Activated CD4-positive, alpha-beta T cell treated with anti-CD3 and anti-CD28 coated beads for 48 hours (primary cell): Measurements from ENCODE around the gene DMRT1.
"Not testable (repeated sequence)": the region's sequence is repeated elsewhere in the genome, so short reads cannot be mapped to it uniquely, and the experiment has no call there.

Experiments
- DNase-seq: peaks from one replicate; pipeline ENCODE4 v3.0.0-alpha.2; 2020

Gene DMRT1

GRCh38 chr9:972501-973294, 131.2 kb downstream of the DMRT1 start:
- peak; percentile 32 for DNase-seq

- no peak for DNase-seq
These were observed 131.9 kb downstream of the DMRT1 start for GRCh38 chr9:973295-973834.

GRCh38 chr9:974031-974995, 132.8 kb downstream of the DMRT1 start:
- no peak for DNase-seq

DNA sequence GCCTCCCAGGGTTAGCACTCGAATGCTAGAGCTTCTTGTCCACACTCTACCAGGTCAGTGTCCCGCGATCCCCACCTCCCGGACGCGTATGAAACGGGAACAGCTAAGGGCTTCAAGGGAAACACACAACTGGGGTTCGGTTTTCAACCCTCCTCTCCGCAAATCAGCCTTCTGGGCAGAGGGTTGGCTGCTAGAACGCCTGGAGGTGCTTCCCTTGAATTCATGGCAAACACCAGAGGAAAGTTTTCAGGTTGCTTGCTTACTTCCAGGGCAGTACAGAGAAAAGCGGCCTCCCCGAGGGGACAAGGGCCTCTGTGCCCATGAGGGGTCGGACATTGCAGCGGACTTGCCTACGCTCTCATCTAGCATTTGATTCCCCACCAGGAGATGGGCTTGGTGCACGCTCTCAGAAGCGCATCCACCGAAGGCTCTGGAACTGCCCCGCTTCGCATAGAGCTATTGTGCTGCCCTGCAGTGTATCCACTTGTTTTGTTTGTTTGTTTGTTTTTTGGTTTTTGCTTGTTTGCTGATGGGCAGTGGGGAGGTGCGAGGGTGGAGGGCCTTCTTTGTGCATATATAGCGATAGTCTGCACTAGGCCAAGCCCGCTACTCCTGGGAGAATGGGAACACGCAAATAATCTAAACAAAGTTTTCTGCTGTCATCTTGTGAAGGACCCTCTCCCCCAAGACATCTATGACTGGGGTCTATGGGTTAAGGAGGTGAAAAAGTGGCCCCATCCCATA, 133.7 kb downstream of the DMRT1 start:
- peak; percentile 7 for DNase-seq

DNA sequence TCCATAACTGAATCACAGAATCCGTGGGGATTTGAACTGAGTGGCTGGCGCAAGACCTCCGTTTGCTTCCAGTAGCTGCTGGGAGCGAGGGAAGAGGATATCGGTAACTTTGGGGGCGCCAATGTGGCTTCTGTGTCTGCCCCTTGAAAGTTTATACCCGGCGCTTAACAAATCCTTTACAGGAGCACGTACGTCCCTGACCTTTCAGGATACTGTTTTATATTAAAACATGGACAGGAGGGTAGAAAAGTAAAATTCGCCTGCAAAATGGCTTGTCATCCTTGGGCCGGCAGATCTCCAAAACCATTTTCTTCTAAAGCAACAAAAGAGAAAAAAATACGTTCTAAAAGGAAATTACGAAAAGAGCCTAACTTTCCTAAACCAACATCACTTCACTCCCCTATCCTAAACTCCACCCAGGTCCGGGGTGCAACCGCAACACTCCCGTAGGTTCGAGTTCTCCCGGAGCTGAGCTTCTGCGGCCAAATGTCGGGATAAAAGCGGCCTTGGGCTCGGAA, 134.3 kb downstream of the DMRT1 start:
- no peak for DNase-seq

DNA sequence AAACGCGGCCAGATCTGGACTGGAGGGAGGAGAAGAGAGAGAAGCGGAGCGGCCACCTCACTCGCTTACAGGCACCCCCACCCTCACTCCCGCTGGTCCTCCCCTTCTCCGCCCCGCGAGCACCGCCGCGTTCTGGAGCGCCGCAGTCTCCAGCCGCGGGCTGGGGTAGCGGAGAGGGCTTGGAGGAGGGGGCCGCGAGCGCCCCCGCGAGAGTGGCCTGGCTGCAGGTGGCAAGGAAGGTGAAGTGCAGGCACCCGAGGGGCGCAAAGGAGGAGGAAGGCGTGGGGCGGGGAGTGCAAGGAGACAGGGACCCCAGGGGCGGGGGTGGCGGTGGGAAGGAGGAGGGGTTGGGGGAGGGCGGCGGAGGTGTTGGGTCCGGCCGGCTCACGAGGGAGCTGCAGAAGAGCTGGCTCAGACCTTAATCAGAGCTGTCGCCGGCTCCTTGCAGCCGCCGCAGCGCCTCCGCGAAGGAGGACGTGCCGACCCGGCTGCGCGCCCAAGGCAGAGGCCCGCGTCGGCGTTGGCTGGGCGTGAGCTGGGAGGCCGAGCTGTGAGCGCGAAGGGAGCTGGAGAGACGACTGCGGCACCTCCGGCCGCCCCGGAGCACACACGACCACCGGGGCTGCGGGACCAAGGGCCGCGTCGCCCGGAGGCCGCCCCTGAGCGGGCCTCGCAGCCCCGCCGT, 134.9 kb downstream of the DMRT1 start, which contains the start of gene DMRT3:
Gene DMRT3 (plus strand): TSS at position 398 of the 685 bp plus-strand sequence. CDS start 347 bp downstream, outside the sequence.
- peak; percentile 38 for DNase-seq

GRCh38 chr9:976943-977837, 135.7 kb downstream of the DMRT1 start:
- DNase-seq: peak; percentile 21

- DNase-seq: no peak
These were observed 136.6 kb downstream of the DMRT1 start for GRCh38 chr9:977838-978830.

- DNase-seq: no peak
These were observed 138.5 kb downstream of the DMRT1 start for GRCh38 chr9:979983-980382.

DNA sequence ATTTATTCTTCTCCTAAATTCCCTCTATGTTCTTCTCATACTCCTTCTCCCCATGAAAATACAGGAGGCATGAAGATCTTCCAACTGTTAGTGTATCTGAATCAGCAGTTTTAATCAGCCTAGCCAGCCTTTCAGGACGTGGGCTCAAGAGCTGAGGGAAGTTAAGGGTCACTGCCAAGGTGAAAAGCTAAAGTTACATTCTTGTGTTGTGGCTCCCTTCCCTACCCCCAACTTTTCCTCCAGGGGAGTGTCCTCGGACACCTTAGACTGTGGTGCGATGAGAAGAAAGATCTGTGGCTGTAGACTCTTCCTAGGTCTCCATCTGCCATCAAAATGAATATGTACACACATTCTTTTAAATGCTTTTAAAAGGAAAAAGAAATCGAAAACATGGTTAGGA, 139.1 kb downstream of the DMRT1 start:
- DNase-seq: no peak

DNA sequence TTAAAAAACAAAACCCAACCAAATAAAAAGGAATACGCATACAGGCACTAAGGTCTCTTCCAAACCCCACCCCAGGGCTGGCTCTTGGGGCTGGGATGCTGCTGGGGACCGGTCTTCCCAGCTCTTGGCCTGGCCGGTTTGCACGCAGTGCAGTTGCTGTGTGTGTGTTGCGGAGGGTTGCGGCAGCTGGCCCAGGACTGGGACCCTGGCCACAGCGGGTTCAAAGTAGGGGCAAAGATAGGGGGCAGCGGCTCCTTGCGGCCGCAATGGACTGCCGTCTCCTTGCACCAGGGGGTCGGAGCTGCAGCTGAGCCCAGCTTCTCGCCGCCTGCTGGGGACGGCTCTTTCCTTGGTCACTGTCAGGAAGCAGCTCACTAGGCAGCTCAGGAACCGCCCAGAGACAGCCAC, 140.0 kb downstream of the DMRT1 start:
- no peak for DNase-seq

DNA sequence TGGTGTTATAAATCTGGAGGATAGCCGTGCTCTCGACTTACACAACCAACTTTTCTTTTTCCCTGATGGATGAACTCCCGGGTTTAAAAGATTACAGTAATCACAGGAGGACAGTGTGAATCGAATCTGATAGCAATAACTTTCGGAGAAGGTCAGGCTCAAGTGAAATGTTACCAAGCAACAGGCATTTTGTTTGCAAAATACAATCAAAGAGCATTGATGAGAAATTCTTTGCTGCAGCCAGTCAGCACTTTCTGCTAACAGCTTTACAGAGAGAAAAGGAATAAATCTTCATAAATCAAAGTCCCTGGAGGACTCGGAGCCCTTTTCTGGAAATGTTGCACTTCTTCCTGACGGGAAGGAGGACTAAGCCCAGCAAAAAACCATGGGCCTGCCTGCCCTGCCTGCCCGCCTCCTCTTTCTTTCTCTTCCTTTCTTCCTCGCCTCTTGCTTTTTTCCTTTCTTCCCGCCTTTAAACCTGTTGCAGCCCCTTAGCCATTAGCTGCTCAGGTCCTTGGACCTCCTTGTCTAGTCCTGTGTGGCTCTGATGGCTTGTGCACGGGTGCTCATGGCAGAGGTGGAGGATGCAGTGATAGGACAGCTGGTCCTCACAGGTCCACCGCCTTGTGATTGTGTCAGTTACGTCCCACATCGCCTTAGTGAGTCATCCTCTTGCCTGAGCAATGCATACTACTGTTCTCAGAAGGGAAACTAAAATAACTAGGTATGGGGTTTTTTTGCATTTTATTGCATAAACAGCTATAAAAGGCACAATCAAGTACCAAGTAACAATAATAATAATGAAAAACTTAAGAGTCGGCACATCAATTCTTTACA, 141.1 kb downstream of the DMRT1 start:
- no peak for DNase-seq

DNA sequence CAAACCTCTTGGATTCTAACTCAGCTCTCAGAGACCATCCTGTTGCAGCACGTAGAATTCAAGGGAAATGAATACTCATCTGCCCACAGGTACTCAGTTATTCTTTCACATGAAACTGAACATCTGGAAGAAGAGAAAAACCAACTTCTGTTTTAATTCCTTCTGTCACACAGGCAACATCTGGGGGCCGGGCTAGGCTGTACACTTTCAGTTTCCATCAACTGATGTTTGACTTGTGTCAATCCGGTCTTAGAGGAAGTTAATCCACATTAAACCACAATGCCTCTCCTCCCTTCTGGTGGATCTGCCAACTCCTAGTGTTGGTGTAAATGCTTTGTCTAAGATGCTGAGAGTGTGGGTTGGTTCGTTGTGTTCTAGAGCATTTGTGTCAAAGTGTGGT, 152.5 kb downstream of the DMRT1 start:
- DNase-seq: no peak

DNA sequence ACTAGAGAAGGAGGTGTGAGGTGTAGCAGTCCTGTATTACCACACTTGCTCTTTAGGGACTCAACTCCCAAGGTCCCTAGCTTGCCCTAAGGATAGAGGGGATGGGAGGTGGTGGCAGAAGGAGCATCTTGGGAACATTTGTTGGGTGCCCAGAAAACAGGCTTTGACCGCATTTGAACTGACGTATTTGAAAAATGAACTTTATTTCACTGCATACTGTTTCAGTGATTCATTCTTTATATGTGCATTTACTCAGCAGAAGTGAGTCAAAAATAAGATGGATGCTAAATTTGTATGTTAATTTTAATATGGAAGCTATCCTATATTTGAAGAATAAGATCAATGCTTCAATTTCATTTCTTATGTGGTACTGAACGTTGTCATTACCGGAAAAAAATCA, 153.7 kb downstream of the DMRT1 start:
- no peak for DNase-seq

- DNase-seq: no peak
These were observed 154.3 kb downstream of the DMRT1 start for GRCh38 chr9:995781-996180.

- not testable (repeated sequence) for DNase-seq
These were observed 157.0 kb downstream of the DMRT1 start for GRCh38 chr9:998299-999110.

DNA sequence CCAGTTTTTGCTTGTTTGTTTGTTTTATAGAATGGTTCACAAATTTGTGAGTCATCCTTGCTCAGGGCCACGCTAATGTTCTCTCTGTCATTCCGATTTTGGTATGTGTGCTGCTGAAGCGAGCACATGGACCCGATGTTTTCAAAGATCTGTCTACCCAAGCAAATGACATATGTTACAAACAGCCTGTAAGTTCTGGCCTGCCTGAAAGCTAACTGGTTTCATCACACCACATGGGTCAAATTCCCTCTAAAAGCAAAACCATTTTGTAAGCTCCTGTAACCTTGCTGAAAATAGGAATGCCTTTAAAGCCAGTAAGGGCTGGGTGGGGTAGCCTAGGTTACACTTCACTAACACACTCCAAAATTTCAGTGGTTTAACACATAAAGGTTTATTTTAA, 160.3 kb downstream of the DMRT1 start:
- DNase-seq: no peak

DNA sequence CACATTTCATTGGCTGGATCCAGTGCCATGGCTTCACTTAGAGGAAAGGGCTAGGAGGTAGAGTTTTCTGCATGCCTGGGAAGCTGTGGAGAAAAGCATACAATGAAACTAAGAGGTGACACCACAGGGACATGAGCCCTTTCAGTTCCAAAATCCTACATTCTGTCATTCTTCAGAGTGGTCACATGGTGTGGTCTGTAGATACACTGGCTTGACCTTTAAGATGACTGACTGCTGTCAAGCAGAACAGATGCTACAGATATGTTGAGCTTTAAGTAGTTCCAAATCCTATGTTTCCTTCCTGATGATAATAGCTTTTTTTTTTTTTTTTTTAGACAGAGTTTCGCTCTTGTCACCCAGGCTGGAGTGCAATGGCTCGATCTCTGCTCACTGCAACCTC, 161.2 kb downstream of the DMRT1 start:
- DNase-seq: no peak
